Liver (tissue), 9 donors: ENCODE measurements around the gene SMC4. TPM values are rescaled to one million over a fixed set of nuclear protein-coding genes. Genes with fewer than 3 reads are reported as not detected.

Source experiments
- DNase-seq: peaks from one replicate; pipeline ENCODE4 v3.0.0-alpha.2; 2017; ENCODE audit warnings: low spot score
- H3K27ac ChIP-seq, 2 donors: one replicate each; pipeline ENCODE4 v1.7.0; 2013; ENCODE audit warnings: inconsistent platforms in 2 of 2, low read length in 2 of 2, control low read depth in 1 of 2, low read depth in 1 of 2, mild to moderate bottlenecking in 1 of 2
- H3K27me3 ChIP-seq, 4 donors: one replicate each; pipeline versions ENCODE4 v1.6.1 to v1.7.0; 2013; ENCODE audit warnings: low read length in 3 of 4, inconsistent platforms in 1 of 4, mild to moderate bottlenecking in 1 of 4, moderate library complexity in 1 of 4; ENCODE audit not compliant: control insufficient read depth in 4 of 4, insufficient read depth in 4 of 4
- H3K36me3 ChIP-seq, 4 donors: one replicate each; pipeline versions ENCODE4 v1.6.1 to v1.7.0; 2013; ENCODE audit warnings: low read length in 3 of 4, mild to moderate bottlenecking in 3 of 4, low read depth in 1 of 4, moderate library complexity in 1 of 4; ENCODE audit not compliant: control insufficient read depth in 4 of 4, insufficient read depth in 3 of 4
- H3K4me1 ChIP-seq, 4 donors: one replicate each; pipeline versions ENCODE4 v1.6.1 to v1.7.0; 2013; ENCODE audit warnings: low read length in 3 of 4, mild to moderate bottlenecking in 3 of 4, moderate library complexity in 1 of 4; ENCODE audit not compliant: control insufficient read depth in 4 of 4, insufficient read depth in 4 of 4
- H3K4me3 ChIP-seq, 3 donors: one replicate each; pipeline versions ENCODE4 v1.6.1 to v1.7.0; 2013; ENCODE audit warnings: low read length in 3 of 3, control low read depth in 1 of 3, low read depth in 1 of 3, mild to moderate bottlenecking in 1 of 3
- H3K9ac ChIP-seq, 2 donors: one replicate each; pipeline ENCODE4 v1.7.0; 2013; ENCODE audit warnings: low read length in 2 of 2, mild to moderate bottlenecking in 2 of 2, moderate library complexity in 2 of 2, control low read depth in 1 of 2, low read depth in 1 of 2
- H3K9me3 ChIP-seq, 4 donors: one replicate each; pipeline versions ENCODE4 v1.6.1 to v1.7.0; 2013; ENCODE audit warnings: low read length in 3 of 4; ENCODE audit not compliant: control insufficient read depth in 4 of 4
- CTCF ChIP-seq: fragments of 150-350 bp; IDR thresholded peaks from 2 replicates; pipeline ENCODE4 v1.5.1; 2017; ENCODE audit warnings: improper control_type of control experiment, low read depth, low read length; ENCODE audit not compliant: missing input control
- EGR1 ChIP-seq, 2 donors: IDR thresholded peaks; 2 replicates each; pipeline ENCODE4 v1.6.1; 2016 to 2018; ENCODE audit warnings: antibody characterized with exemption in 2 of 2, low read depth in 2 of 2
- FOXA1 ChIP-seq: IDR thresholded peaks from 2 replicates; pipeline ENCODE4 v1.6.1; 2016; ENCODE audit warnings: antibody characterized with exemption
- FOXA2 ChIP-seq: IDR thresholded peaks from 2 replicates; pipeline ENCODE4 v1.6.1; 2016; ENCODE audit warnings: antibody characterized with exemption
- GABPA ChIP-seq, 2 donors: IDR thresholded peaks in 1 of 2; conservative IDR thresholded peaks in 1 of 2; 2 replicates each; pipeline ENCODE4 v1.6.1; 2016; ENCODE audit warnings: antibody characterized with exemption in 2 of 2, mild to moderate bottlenecking in 1 of 2, moderate library complexity in 1 of 2
- HNF4G ChIP-seq: IDR thresholded peaks from 2 replicates; pipeline ENCODE4 v1.6.1; 2016; ENCODE audit warnings: antibody characterized with exemption
- JUND ChIP-seq, 2 donors: IDR thresholded peaks; 2 replicates each; pipeline ENCODE4 v1.6.1; 2016; ENCODE audit warnings: antibody characterized with exemption in 2 of 2
- NR2F2 ChIP-seq: IDR thresholded peaks from 2 replicates; pipeline ENCODE4 v1.6.1; 2016; ENCODE audit warnings: antibody characterized with exemption
- RAD21 ChIP-seq, 2 donors: IDR thresholded peaks; 2 replicates each; pipeline ENCODE4 v1.6.1; 2016; ENCODE audit warnings: antibody characterized with exemption in 2 of 2, mild to moderate bottlenecking in 2 of 2
- RXRA ChIP-seq, 2 donors: IDR thresholded peaks; 2 replicates each; pipeline ENCODE4 v1.6.1; 2017 to 2018; ENCODE audit warnings: antibody characterized with exemption in 2 of 2, mild to moderate bottlenecking in 1 of 2
- SP1 ChIP-seq: IDR thresholded peaks from 2 replicates; pipeline ENCODE4 v1.6.1; 2018; ENCODE audit warnings: antibody characterized with exemption, mild to moderate bottlenecking
- TAF1 ChIP-seq: conservative IDR thresholded peaks from 2 replicates; pipeline ENCODE4 v1.6.1; 2016; ENCODE audit warnings: antibody characterized with exemption, mild to moderate bottlenecking
- YY1 ChIP-seq: IDR thresholded peaks from 2 replicates; pipeline ENCODE4 v1.6.1; 2016; ENCODE audit warnings: antibody characterized with exemption, mild to moderate bottlenecking
- ZBTB33 ChIP-seq: IDR thresholded peaks from 2 replicates; pipeline ENCODE4 v1.6.1; 2016; ENCODE audit warnings: antibody characterized with exemption
- WGBS: extraction: QIAGEN DNeasy Blood & Tissue Kit; methylation state at CpG from one replicate; pipeline ENCODE4 v1.1.7; 2013; 5-methylcytosine and 5-hydroxymethylcytosine counted together
- polyA plus RNA-seq, 2 donors: library from polyadenylated mRNA; stranded (reverse) in 1 of 2; unstranded in 1 of 2; fragments of 200-250 nt in 1 of 2; fragments of >200 nt in 1 of 2; fragmentation: Nextera tagmentation in 1 of 2; extraction: Ambion mirVana in 1 of 2; gene quantifications; one replicate each; pipeline versions ENCODE4 v1.2.1 to v1.2.3, GENCODE V29; 2013 to 2015
- total RNA-seq, 2 donors: library from RNA; depleted of rRNA; stranded (reverse); fragments of >200 nt; gene quantifications; one replicate each; pipeline ENCODE4 v1.2.3, GENCODE V29; 2014
- donor health status: healthy.
- donor health status: healthy.
- donor health status: healthy.
- donor health status: healthy.
- donor health status: healthy.

SMC4 gene
- total and polyA plus RNA-seq, 4 donors: 6.7 to 161 (median 17.1) TPM

- H3K4me1 ChIP-seq: no peaks in the 10 kb centered on the region
- no peaks in the 10 kb centered on the region for H3K9me3 ChIP-seq
- peaks cover 0 to 10% (median 6%) of the 10 kb centered on the region in 4 donors for H3K36me3 ChIP-seq
- no peak for DNase-seq
- WGBS: 87% methylated on average over 1 of the region's 1 CpG
- H3K27me3 ChIP-seq: no peaks in the 10 kb centered on the region
- TF ChIP-seq JUND (IDR thresholded peaks at IDR 0.05) (no peak), RXRA (IDR thresholded peaks at IDR 0.05) (no peak), FOXA2 (no peak), ZBTB33 (no peak), TAF1 (no peak), SP1 (no peak), HNF4G (no peak), CTCF (no peak), RAD21 (IDR thresholded peaks at IDR 0.05) (no peak), GABPA (IDR thresholded peaks at IDR 0.05 in 1 of 2, conservative IDR thresholded peaks at IDR 0.05 in 1 of 2) (no peak)
- H3K4me3 ChIP-seq: no peak overlapping the region
- H3K27ac ChIP-seq: no peak overlapping the region
- H3K9ac ChIP-seq: no peak overlapping the region
Measured at GRCh38 chr3:160412477-160412876, 13.0 kb downstream of the SMC4 start.

GRCh38 chr3:160413613-160414248 lies 14.3 kb downstream of the SMC4 start:
- peaks cover 0 to 10% (median 7%) of the 10 kb centered on the region in 4 donors for H3K36me3 ChIP-seq
- H3K27ac ChIP-seq: no peak overlapping the region
- TF ChIP-seq RAD21 (IDR thresholded peaks at IDR 0.05) (peak; percentile 94 to 95), CTCF (peak; percentile 81), FOXA2 (peak; percentile 28), TAF1 (no peak)
- peak; percentile 75 for DNase-seq
- 42% methylated on average over 3 of the region's 3 CpGs for WGBS
- H3K27me3 ChIP-seq: no peaks in the 10 kb centered on the region
- H3K9me3 ChIP-seq: no peaks in the 10 kb centered on the region
- H3K4me3 ChIP-seq: no peak overlapping the region
- H3K9ac ChIP-seq: no peak overlapping the region
- H3K4me1 ChIP-seq: no peaks in the 10 kb centered on the region

- Histone ChIP-seq H3K36me3 (peaks cover 2 to 10% (median 9%) of the 10 kb centered on the region in 4 donors), H3K27me3 (no peaks in the 10 kb centered on the region), H3K27ac (no peak overlapping the region), H3K4me1 (no peaks in the 10 kb centered on the region), H3K4me3 (no peak overlapping the region), H3K9me3 (no peaks in the 10 kb centered on the region), H3K9ac (no peak overlapping the region)
- 50% methylated on average over 3 of the region's 3 CpGs for WGBS
- no peak for DNase-seq
- no peak for TF ChIP-seq CTCF
- no peak for TF ChIP-seq NR2F2
- no peak for TF ChIP-seq FOXA2
- no peak for TF ChIP-seq GABPA (IDR thresholded peaks at IDR 0.05 in 1 of 2, conservative IDR thresholded peaks at IDR 0.05 in 1 of 2)
- TF ChIP-seq EGR1 (IDR thresholded peaks at IDR 0.05; ENCODE audit: low read depth in 2 of 2): no peak
- TF ChIP-seq FOXA1: no peak
- TF ChIP-seq JUND (IDR thresholded peaks at IDR 0.05): no peak
- no peak for TF ChIP-seq YY1
- no peak for TF ChIP-seq RAD21 (IDR thresholded peaks at IDR 0.05)
Measured at GRCh38 chr3:160417311-160417710, 17.9 kb downstream of the SMC4 start.
